HG03442 (cell line): ENCODE data around the gene RALB.
"Not testable (repeated sequence)": the region's sequence is repeated elsewhere in the genome, so short reads cannot be mapped to it uniquely, and the experiment has no call there.

ENCODE experiments used
- ATAC-seq: cut with Tn5 transposase; IDR thresholded peaks from one replicate; pipeline ENCODE4 v1.9.1; 2021; ENCODE audit warnings: mild to moderate bottlenecking, moderate library complexity; ENCODE audit not compliant: unreplicated experiment

Gene RALB

GRCh38 chr2:120243211-120243610 lies 9.4 kb upstream of the RALB start:
- ATAC-seq: no peak

- no peak for ATAC-seq
Measured at GRCh38 chr2:120243875-120244553, 8.6 kb upstream of the RALB start.

- no peak for ATAC-seq
Measured at GRCh38 chr2:120244656-120245519, 7.8 kb upstream of the RALB start.

- no peak for ATAC-seq
Measured at GRCh38 chr2:120245520-120246332, 6.9 kb upstream of the RALB start.

- no peak for ATAC-seq
Measured at GRCh38 chr2:120246546-120247300, 5.9 kb upstream of the RALB start.

GRCh38 chr2:120247851-120248250 lies 4.8 kb upstream of the RALB start:
- ATAC-seq: no peak

GRCh38 chr2:120250640-120251039 lies 2.0 kb upstream of the RALB start:
- no peak for ATAC-seq

DNA sequence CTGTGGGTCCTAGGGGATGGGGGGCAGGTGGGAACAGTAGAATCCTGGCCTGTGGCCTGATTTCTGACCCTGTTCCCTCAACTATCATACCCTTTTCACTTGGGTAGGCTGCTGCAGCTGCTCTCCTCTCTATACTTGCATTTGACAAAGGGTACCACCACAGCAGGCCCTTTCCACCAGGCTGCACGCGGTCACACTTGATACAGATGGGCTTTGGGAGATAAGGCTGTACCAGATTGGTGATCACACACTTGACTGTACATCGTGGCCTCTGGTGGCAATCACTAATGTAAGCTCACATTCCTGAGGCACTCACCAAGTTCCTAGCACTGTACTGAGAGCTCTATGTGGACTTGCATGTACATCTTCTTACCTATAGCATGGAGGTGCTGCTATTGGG lies 1.6 kb upstream of the RALB start:
- no peak for ATAC-seq

DNA sequence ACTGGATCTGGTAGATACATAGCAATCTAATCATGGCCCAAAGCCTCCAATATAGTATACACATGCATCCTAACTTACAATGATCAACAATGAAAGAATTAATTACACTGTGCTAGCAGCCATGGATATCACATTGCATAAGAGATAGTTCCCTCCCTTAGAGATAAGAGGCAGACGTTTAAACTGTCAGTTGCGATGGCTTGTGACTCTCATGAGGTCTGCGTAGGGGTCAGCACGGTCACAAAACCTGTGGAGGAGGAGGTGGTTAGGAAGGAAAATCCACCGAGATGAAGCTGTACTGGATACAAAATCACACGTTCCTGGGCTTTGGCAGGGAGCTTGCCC lies 800 bp upstream of the RALB start:
- no peak for ATAC-seq

DNA sequence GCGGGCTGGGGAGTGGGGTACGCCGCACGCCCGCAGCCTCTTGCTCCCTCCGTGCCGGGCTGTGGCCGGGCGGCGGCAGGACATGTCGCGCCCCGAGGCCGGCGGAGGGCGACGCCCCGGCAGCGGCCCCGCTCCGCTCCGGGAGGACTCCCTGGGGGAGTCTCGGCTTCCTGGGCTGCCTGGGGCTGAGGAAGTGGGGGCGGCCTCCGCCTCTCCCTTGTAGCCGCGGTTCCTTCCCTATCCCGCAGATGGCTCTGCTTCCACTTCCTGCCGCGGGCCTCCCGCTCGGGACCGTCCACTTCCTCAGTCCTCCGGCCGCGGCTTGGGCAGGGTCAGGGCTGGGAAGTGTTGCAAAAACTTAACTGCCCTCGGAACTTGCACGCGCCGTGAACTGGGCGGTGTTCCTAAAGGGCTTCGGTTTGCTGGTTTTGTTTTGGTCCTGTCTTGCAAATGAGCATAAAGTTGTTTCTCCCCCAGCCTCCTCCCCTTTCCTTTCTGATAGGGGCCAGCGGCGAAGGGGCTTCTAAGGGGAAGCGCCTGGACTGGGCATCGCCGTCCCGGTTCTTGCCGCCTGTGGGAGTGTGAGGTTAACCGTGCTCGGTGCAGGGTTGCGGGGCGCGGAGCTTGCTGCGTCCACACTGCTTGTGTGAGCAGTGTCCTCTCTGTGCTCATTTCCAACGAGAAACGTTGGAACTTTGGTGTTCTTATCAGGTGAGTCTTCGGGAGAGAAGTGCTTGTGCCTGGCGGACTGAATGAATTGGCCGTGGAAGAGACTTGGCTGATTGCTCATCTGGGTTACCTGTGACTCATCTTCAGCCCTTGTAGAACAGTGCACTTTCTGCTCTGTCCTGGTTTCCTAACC lies 600 bp downstream of the RALB start:
- ATAC-seq: peak; percentile 20

DNA sequence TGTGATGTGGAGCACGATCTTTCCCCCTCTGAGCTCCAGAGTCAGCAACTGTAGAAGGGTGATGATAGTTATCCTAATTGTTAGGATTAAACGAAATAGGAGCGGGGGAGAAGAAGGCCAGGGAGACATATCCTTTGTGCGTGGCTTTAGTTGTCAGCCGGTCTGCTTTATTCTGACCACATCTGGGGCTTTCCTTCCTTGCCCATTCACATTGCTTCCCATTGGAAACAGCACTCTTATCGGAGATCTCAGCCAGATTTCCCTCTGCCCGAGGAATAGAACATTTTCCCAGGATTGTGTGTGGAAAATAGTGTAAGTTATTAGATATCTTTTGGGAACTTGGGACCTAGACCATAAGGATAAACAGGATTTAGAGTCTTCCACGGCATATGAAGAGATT lies 1.5 kb downstream of the RALB start:
- ATAC-seq: no peak

DNA sequence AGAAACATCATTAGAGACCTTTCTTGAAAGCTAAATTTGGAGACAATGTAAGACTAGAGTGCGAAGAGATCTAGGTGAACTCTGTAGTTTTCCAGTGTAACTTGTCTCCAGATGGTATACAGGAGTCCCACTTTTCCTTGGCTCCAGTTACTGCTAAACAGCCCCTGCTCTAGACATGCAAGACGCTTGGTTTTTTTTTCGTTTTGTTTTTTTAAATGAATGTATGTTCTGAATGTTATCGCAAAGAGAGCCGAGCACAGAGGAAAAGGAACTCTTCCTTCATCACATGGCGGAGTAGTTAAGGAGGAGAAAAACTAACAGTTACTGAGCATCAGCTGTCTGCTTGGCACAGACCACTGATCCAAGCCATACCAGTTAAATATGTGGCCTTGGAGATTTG lies 2.4 kb downstream of the RALB start:
- ATAC-seq: no peak

GRCh38 chr2:120255986-120256650 lies 3.5 kb downstream of the RALB start:
- ATAC-seq: no peak

DNA sequence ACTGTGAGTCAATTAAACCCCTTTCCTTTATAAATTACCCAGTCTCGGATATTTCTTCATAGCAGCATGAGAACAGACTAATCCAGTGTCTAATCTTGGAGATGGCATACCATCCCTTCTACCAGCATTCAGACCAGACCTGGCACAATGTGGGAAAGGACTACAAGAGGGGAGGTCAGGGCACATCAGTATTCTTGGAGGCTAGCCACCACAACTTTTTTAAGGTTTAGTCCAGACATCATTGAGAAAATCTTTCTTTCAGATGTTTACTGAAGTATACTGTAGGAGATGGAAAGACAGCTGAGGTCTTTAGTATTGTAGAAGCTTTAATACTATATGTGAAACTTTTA lies 4.0 kb downstream of the RALB start:
- no peak for ATAC-seq

DNA sequence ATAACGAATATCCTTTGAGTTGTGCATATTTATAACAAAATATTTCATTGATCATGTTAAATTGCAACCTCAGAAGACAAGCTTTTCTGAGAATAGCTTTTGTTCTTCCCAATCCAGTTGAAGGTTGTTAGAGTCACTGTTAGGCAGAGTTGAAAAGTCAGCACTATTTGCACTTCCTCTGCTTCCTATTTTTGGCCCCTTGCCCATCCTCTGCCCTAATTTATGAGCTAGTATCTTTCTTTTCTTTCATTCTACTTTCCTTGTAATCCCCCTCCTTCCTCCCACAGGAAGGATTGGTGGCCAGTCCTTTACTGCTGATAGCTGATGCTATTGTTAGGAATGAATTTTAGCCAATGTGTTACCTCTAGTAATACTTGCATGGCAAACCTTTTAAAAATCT lies 4.9 kb downstream of the RALB start:
- ATAC-seq: no peak

DNA sequence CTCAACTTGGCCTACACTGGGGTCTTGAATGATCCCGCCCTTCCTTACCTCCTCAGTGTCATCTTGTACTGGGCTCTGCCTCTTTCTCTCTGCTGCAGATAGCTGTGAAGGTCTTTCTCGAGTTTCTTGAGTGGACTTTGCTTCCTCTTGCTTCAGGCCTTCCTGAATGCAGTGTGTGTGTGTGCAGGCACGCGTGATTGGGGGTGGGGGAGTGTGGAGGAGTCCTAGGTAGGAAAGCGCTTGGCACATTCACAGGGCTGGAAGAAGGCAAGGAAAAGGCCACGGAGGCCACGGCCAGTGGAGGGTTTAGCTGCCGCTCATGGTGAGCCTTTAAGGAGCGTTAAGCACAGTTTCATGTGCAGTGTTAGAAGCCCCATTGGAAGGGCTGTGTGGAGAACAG lies 5.5 kb downstream of the RALB start:
- no peak for ATAC-seq

GRCh38 chr2:120259939-120260338 lies 7.3 kb downstream of the RALB start:
- not testable (repeated sequence) for ATAC-seq

GRCh38 chr2:120260736-120261135 lies 8.1 kb downstream of the RALB start:
- ATAC-seq: no peak

- ATAC-seq: peak; percentile 82
Measured at GRCh38 chr2:120261387-120262006, 8.8 kb downstream of the RALB start.
